Vagina (tissue), 2 donors: ENCODE results near the gene MSI2.

Experiments
- POLR2A ChIP-seq, 2 donors: fragments of 450-650 bp; IDR thresholded peaks; one replicate each; pipeline ENCODE4 v1.6.1; 2017; ENCODE audit warnings: antibody characterized with exemption in 2 of 2, mild to moderate bottlenecking in 2 of 2, moderate library complexity in 2 of 2
- POLR2AphosphoS5 ChIP-seq, 2 donors: sonication (generic); formaldehyde crosslinking; IDR thresholded peaks; one replicate each; pipeline ENCODE4 v1.9.0; 2017; ENCODE audit warnings: antibody characterized with exemption in 2 of 2, mild to moderate bottlenecking in 2 of 2, low read depth in 1 of 2; ENCODE audit not compliant: insufficient read depth in 1 of 2

DNA sequence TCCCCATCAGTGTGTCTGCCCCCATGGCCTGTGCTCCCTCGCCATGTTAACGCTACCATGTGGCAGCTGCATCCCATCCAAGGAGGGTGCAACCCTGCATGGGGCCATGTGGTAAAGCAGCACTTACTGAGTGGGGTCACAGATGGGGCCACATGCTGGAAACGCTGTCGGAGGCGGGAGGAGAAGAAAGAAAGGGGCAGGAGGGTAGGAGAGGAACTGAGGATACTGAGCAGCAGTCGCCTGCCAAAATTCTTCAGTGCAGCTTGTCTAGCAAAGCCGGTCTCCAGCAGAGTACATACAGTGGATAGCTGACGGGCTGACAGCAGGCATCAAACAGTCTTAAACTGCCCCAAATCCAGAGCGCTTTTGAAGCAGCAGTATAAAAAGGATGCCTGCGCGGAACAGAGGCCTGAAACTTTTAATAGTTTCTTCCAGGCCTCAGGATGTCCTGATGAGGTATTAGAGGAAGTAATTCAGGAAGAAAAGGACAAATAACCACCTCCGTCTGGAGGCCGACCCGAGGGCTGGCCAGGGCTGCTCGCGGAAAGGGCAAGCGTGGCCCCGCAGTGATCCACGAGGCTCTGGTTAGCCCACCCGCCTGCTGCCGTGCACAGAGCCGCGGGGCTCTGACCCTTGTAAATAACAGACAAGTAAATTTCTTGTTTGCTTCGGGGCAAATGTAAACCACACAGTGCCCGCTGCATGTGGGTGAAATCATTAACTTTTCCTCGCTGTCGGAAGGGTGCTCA, 339.8 kb downstream of the MSI2 start:
- TF ChIP-seq POLR2A (IDR thresholded peaks at IDR 0.05): no peak
- TF ChIP-seq POLR2AphosphoS5 (IDR thresholded peaks at IDR 0.05; ENCODE audit: insufficient read depth in 1 of 2, low read depth in 1 of 2): no peak
